Caco-2 (cell line): ENCODE data around the gene NTSR2. TPM values are rescaled to one million over a fixed set of nuclear protein-coding genes. Genes with fewer than 3 reads are reported as not detected.

Source experiments
- BruUV-seq: library from RNA; stranded (reverse); fragments of 400-500 nt; replicated peaks from 2 replicates; lab custom pipeline; 2021; lab: Mats Ljungman, UMichigan
- CTCF ChIA-PET: fragments of 300-600 bp; sonication (Branson Sonifier 250); formaldehyde crosslinking; loops from one replicate; lab custom pipeline; 2022; ENCODE audit warnings: antibody characterized with exemption; lab: Charles Lee
- POLR2A ChIA-PET: fragments of 300-600 bp; sonication (Branson Sonifier 250); formaldehyde crosslinking; loops from one replicate; lab custom pipeline; 2022; ENCODE audit warnings: antibody characterized with exemption; lab: Charles Lee
- DNase-seq, 2 experiments: peaks; one replicate each; pipeline versions ENCODE4 v3.0.0 to v3.0.0-alpha.2; 2020 to 2022
- H3K27me3 ChIP-seq: replicated peaks from 2 replicates; pipeline ENCODE4 v1.6.0; 2011; ENCODE audit warnings: low read length; ENCODE audit not compliant: control insufficient read depth, insufficient read depth
- H3K36me3 ChIP-seq: 2 replicates; pipeline ENCODE4 v1.5.1; 2011; ENCODE audit warnings: low read length; ENCODE audit not compliant: control insufficient read depth, insufficient read depth
- H3K4me1 ChIP-seq: fragments of 250-450 bp; sonication (Bioruptor Pico); 2 replicates; pipeline ENCODE4 v1.5.1; 2020; ENCODE audit warnings: mild to moderate bottlenecking
- H3K4me3 ChIP-seq: 2 replicates; pipeline ENCODE4 v1.5.1; 2011; ENCODE audit warnings: low read depth, mild to moderate bottlenecking, control low read depth, low read length
- H3K9me3 ChIP-seq: fragments of 250-450 bp; sonication (Bioruptor Pico); 2 replicates; pipeline ENCODE4 v1.5.1; 2020; ENCODE audit warnings: mild to moderate bottlenecking, moderate library complexity
- H3K27ac Mint-ChIP-seq: one replicate; pipeline ENCODE4 v1.8.0; 2022; ENCODE audit warnings: mixed read lengths; ENCODE audit not compliant: unreplicated experiment
- H3K27me3 Mint-ChIP-seq: one replicate; pipeline ENCODE4 v1.8.0; 2022; ENCODE audit warnings: mixed read lengths; ENCODE audit not compliant: insufficient read depth, unreplicated experiment
- H3K36me3 Mint-ChIP-seq: one replicate; pipeline ENCODE4 v1.8.0; 2022; ENCODE audit warnings: mild to moderate bottlenecking, mixed read lengths; ENCODE audit not compliant: insufficient read depth, unreplicated experiment
- H3K4me1 Mint-ChIP-seq: one replicate; pipeline ENCODE4 v1.8.0; 2022; ENCODE audit warnings: low read depth, mixed read lengths; ENCODE audit not compliant: unreplicated experiment
- H3K4me3 Mint-ChIP-seq: one replicate; pipeline ENCODE4 v1.8.0; 2022; ENCODE audit warnings: mild to moderate bottlenecking, moderate library complexity, mixed read lengths; ENCODE audit not compliant: unreplicated experiment
- H3K9me3 Mint-ChIP-seq: one replicate; pipeline ENCODE4 v1.8.0; 2022; ENCODE audit warnings: mixed read lengths; ENCODE audit not compliant: unreplicated experiment
- intact Hi-C: fragments of 100-400 bp; cut with micrococcal nuclease; formaldehyde crosslinking; loops from one replicate; pipeline ENCODE4 v1.10.0; 2022; ENCODE audit not compliant: unreplicated experiment
- total RNA-seq: library from RNA; stranded (reverse); gene quantifications from 2 replicates; pipeline ENCODE4 v1.2.3, GENCODE V29; 2022
- TF ChIP-seq, protein P1 (sequence below), 2 experiments: fragments of 200-600 bp in 1 of 2; IDR thresholded peaks; 1 replicate in 1 of 2; 2 replicates in 1 of 2; pipeline versions ENCODE4 v1.5.1 to v1.8.0; 2011 to 2022; ENCODE audit warnings: antibody characterized with exemption in 1 of 2, control low read depth in 1 of 2, inconsistent platforms in 1 of 2, low read depth in 1 of 2, low read length in 1 of 2, mild to moderate bottlenecking in 1 of 2, moderate library complexity in 1 of 2; ENCODE audit not compliant: insufficient read depth in 1 of 2, severe bottlenecking in 1 of 2, unreplicated experiment in 1 of 2

Gene NTSR2
- total RNA-seq, 1 experiment from 2014 or later = not detected

GRCh38 chr2:11675423-11676112 lies 5.6 kb upstream of the NTSR2 start:
- no peak overlapping the region for H3K4me3 ChIP-seq
- TF ChIP-seq, protein P1, sequence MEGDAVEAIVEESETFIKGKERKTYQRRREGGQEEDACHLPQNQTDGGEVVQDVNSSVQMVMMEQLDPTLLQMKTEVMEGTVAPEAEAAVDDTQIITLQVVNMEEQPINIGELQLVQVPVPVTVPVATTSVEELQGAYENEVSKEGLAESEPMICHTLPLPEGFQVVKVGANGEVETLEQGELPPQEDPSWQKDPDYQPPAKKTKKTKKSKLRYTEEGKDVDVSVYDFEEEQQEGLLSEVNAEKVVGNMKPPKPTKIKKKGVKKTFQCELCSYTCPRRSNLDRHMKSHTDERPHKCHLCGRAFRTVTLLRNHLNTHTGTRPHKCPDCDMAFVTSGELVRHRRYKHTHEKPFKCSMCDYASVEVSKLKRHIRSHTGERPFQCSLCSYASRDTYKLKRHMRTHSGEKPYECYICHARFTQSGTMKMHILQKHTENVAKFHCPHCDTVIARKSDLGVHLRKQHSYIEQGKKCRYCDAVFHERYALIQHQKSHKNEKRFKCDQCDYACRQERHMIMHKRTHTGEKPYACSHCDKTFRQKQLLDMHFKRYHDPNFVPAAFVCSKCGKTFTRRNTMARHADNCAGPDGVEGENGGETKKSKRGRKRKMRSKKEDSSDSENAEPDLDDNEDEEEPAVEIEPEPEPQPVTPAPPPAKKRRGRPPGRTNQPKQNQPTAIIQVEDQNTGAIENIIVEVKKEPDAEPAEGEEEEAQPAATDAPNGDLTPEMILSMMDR (IDR thresholded peaks at IDR 0.05; ENCODE audit: insufficient read depth in 1 of 2, low read depth in 1 of 2, low read length in 1 of 2, severe bottlenecking in 1 of 2, unreplicated experiment in 1 of 2) = no peak
- no peaks in the 10 kb centered on the region for H3K36me3 ChIP-seq
- DNase-seq = peak in 1 of 2 experiments; percentile 5
- no peak overlapping the region for H3K4me3 Mint-ChIP-seq
- no peaks in the 10 kb centered on the region for H3K4me1 Mint-ChIP-seq
- H3K27me3 ChIP-seq = no peaks in the 10 kb centered on the region
- H3K9me3 Mint-ChIP-seq = no peaks in the 10 kb centered on the region
- CTCF ChIA-PET = no interaction called here
- POLR2A ChIA-PET = no interaction called here
- intact Hi-C loops = no loop called here
- H3K27ac Mint-ChIP-seq = no peak overlapping the region
- BruUV-seq = no TSS peak
- peaks cover 11% of the 10 kb centered on the region for H3K27me3 Mint-ChIP-seq
- H3K9me3 ChIP-seq = no peaks in the 10 kb centered on the region
- H3K4me1 ChIP-seq = no peaks in the 10 kb centered on the region
- H3K36me3 Mint-ChIP-seq = no peaks in the 10 kb centered on the region

DNA sequence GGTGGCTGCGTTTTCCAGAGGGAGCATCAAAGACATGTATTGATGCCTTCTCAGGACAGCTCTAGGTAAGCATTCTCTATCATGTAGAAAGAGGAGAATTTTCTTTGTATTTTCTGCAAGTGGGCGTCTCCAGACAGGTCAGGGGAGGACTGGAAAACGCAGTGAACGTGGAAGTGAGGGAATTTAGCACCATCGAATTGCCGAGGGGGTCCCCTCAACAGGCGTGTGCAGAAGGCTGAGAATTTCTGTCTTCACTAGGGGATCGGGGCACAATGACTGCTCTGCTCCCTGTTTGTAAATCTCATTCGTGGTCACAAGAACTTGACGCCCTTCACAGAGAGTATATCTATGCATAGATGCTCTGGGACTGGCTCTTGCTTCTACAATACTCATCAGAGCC lies 5.0 kb upstream of the NTSR2 start:
- Histone ChIP-seq H3K4me3 (no peak overlapping the region), H3K9me3 (no peaks in the 10 kb centered on the region), H3K27me3 (no peaks in the 10 kb centered on the region), H3K36me3 (no peaks in the 10 kb centered on the region), H3K4me1 (no peaks in the 10 kb centered on the region)
- no TSS peak for BruUV-seq
- TF ChIP-seq, protein P1 (IDR thresholded peaks at IDR 0.05; ENCODE audit: insufficient read depth in 1 of 2, low read depth in 1 of 2, low read length in 1 of 2, severe bottlenecking in 1 of 2, unreplicated experiment in 1 of 2) = no peak
- Mint-ChIP-seq H3K9me3 (no peaks in the 10 kb centered on the region), H3K27ac (no peak overlapping the region), H3K4me3 (no peak overlapping the region), H3K27me3 (peaks cover 11% of the 10 kb centered on the region), H3K36me3 (no peaks in the 10 kb centered on the region), H3K4me1 (no peaks in the 10 kb centered on the region)
- DNase-seq = peak in 1 of 2 experiments; percentile 4
- ChIA-PET CTCF (no interaction called here), POLR2A (no interaction called here)
- intact Hi-C loops = no loop called here

GRCh38 chr2:11672407-11672806 lies 2.4 kb upstream of the NTSR2 start:
- no peaks in the 10 kb centered on the region for H3K4me1 ChIP-seq
- intact Hi-C loops = no loop called here

More at GRCh38 chr2:11672407-11672806, 2.4 kb upstream of the NTSR2 start:
- H3K9me3 Mint-ChIP-seq = no peaks in the 10 kb centered on the region
- DNase-seq = no peak
- no peaks in the 10 kb centered on the region for H3K36me3 ChIP-seq
- no peaks in the 10 kb centered on the region for H3K9me3 ChIP-seq
- peaks cover 15% of the 10 kb centered on the region for H3K27me3 Mint-ChIP-seq
- no peaks in the 10 kb centered on the region for H3K27me3 ChIP-seq
- BruUV-seq = no TSS peak
- CTCF ChIA-PET = no interaction called here
- H3K27ac Mint-ChIP-seq = no peak overlapping the region
- POLR2A ChIA-PET = no interaction called here
- no peak overlapping the region for H3K4me3 ChIP-seq
- no peak overlapping the region for H3K4me3 Mint-ChIP-seq
- H3K36me3 Mint-ChIP-seq = no peaks in the 10 kb centered on the region
- no peaks in the 10 kb centered on the region for H3K4me1 Mint-ChIP-seq
- TF ChIP-seq, protein P1 (IDR thresholded peaks at IDR 0.05; ENCODE audit: insufficient read depth in 1 of 2, low read depth in 1 of 2, low read length in 1 of 2, severe bottlenecking in 1 of 2, unreplicated experiment in 1 of 2) = no peak
